Inflammatory macrophage (primary cell): ENCODE measurements around the gene CTIF.

Source experiments
- DNase-seq, 2 donors: peaks; one replicate each; pipeline ENCODE4 v3.0.0-alpha.2; 2020 to 2022

The CTIF gene

DNA sequence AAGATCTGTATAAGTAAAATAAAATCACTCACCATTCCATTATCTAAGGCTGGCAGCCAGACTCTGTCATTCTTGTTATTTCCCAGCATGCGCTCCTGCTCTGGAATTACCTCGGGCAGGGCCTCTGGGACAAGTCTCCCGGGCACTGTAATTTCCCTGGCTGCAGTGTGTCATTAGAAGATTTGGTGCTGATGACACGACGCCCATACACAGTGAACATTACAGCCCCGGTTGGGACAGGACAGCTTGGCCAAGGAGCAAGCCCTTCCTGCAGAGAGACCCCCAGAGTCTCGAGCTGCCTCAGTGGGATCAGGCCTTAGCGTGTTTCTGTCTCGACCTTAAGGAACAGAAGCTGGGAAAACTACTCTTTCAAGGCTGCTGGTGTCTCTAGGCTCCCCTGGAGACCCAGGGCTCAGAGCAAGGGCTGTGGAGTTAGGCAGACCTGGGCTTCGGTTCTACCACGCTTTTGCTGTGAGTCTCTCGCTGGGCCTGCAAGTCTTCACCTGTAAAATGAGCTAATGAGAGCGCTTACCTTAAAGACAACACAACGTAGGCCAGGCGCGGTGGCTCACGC, 372.2 kb downstream of the CTIF start:
- DNase-seq = no peak
